Fibroblast of pulmonary artery (primary cell): ENCODE data around the gene SCG2.
A peak's percentile ranks its signal among the peaks of the same experiment; 100 is the strongest.

Experiments used
- DNase-seq: peaks from one replicate; pipeline ENCODE4 v3.0.0-alpha.2; 2010; ENCODE audit warnings: low read depth
- H3K4me3 ChIP-seq: replicated peaks from 2 replicates; pipeline ENCODE4 v1.5.1; 2011; ENCODE audit warnings: low read depth, mild to moderate bottlenecking, control low read depth, low read length, moderate library complexity
- TF ChIP-seq, protein P1 (sequence below): IDR thresholded peaks from 2 replicates; pipeline ENCODE4 v1.5.1; 2011; ENCODE audit warnings: mild to moderate bottlenecking, control low read depth, low read length, inconsistent platforms; ENCODE audit errors: missing control alignments

The SCG2 gene

DNA sequence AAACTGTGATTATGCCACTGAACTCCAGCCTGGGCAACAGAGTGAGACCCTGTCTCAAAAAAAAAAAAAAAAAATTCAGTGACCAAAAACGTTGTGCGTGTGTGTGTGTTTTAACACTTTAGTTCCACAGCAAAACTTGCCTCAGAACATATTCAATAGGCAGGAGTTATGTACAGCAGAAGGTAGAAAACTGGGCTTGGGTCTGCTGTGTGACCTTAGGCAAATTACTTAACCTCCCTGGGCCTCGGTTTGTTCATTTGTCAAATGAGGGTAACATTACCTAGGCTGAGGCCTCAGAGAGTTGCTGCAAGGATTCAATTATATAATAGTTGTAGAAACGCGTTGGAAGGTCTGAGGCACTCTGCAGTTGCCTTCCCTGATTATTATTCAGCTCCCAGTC is 10.3 kb upstream of the SCG2 start:
- DNase-seq, result no peak
- TF ChIP-seq, protein P1, sequence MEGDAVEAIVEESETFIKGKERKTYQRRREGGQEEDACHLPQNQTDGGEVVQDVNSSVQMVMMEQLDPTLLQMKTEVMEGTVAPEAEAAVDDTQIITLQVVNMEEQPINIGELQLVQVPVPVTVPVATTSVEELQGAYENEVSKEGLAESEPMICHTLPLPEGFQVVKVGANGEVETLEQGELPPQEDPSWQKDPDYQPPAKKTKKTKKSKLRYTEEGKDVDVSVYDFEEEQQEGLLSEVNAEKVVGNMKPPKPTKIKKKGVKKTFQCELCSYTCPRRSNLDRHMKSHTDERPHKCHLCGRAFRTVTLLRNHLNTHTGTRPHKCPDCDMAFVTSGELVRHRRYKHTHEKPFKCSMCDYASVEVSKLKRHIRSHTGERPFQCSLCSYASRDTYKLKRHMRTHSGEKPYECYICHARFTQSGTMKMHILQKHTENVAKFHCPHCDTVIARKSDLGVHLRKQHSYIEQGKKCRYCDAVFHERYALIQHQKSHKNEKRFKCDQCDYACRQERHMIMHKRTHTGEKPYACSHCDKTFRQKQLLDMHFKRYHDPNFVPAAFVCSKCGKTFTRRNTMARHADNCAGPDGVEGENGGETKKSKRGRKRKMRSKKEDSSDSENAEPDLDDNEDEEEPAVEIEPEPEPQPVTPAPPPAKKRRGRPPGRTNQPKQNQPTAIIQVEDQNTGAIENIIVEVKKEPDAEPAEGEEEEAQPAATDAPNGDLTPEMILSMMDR, result no peak
- H3K4me3 ChIP-seq, result peak overlapping the region; percentile 50

DNA sequence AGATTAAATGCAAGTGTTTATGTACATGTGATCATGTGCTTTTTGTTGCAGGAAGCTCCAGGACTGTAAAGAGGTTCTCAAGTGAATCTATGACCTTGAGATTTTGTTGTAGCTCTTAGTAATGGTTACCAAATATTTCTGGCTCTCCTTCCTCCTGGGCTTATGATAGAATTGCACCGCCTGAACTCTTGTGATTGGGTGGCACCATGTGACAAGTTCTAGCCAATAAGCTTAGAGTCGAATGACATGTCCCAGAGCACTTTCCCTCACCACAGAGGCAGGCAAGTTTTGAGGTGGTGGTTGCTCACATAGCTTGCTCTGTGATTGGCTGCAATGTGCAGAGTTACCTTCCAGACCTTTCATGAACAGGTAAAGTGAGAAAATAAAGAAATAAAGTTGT is 8.9 kb upstream of the SCG2 start:
- DNase-seq, result no peak
- TF ChIP-seq, protein P1, result no peak
- H3K4me3 ChIP-seq, result no peak overlapping the region

DNA sequence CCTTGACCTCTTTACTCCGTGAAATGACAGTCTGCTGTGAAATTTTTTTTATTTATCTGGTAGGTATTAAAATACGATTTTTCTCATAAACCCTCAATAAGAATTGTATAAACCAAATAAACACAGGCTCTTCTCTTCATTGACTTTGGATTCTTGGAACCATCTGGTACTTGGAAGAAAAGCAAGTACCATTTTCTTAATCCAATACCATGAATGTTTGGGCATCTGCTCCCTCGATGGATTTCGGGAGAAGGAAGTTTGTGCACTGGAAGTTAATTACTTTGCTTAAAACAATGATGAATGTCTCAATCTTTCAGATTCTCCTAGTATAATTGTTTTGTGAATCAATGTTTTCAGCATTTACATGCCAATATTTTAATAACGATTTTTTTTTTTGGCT is 5.3 kb upstream of the SCG2 start:
- no peak overlapping the region for H3K4me3 ChIP-seq
- TF ChIP-seq, protein P1, result no peak
- DNase-seq, result no peak

DNA sequence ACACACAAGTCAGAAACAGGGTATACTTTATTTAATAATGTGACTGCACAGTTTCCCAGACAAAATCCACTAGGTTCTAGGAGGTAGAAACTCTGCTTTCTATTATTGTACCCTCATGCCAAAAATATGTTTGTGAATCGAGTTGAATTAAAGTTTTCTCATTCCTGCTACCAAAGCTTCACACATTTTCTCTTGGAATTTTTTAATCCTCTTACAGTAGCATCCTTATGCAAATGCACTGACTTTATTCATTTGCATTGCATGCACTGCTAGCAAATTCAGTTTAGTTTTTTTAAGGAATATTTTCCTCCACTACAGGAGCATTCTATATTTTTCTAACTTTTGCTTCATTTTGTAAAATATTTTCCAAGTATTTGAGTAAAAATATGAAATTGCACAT is 4.8 kb upstream of the SCG2 start:
- TF ChIP-seq, protein P1, result no peak
- DNase-seq, result no peak

DNA sequence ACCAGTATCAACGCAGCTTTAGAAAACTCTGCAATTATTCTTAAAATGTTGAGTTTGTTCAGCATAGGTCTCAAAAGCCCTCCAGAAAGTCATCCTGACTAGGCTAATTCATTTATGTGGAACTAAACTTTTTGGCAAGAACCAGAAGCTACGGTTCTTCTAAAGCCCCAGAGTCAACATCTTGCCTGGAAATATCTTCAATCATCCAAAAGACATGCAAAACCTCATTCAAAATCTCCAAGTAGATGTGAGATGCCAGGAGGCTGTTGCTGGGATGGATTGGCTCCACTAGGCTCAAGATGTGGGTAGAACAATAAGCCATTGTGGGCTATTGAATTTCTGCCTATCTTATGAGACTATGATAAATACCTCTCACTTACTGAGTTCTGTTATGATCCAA is 2.1 kb upstream of the SCG2 start:
- TF ChIP-seq, protein P1, result no peak
- DNase-seq, result no peak
- no peak overlapping the region for H3K4me3 ChIP-seq

More for the DNA sequence above, 4.8 kb upstream of the SCG2 start:
- H3K4me3 ChIP-seq, result no peak overlapping the region

DNA sequence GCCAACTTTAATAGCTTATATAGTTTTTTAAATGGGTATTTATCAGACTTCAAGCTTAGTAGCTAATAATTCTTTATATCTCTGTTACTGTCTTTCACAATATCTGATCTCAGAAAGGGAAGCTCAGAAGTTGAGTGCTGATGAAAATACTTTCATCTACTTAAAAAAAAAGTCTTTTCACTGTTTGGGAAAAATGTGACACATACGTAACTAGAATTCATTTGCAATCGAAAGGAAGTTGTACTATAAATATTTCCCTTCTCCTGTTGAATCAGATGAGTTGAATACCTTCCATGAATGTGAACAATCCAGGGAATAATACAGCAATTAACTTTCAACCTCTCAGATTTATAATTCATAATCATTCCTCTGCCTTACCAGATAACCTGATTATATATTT is 811 bp upstream of the SCG2 start:
- no peak overlapping the region for H3K4me3 ChIP-seq
- peak; percentile 21 for DNase-seq
- TF ChIP-seq, protein P1, result no peak

DNA sequence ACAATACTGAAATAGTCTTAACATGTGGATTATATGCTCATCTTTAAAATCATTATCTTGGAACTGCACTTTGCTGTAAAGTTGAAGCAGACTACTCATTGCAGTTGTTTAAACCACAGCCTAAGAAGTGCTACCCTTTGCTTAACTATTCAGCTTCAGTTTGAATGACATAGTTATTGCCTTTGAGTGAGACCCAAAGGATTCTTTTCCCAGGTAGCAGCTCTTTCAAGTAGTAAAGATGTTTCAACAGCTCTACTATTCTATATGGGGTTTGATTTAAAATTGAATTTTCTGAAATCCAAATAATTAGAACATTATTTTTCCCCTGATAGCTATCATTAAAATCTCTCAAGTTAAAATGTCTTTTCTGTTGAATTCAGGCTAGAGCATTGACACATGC is 1.1 kb downstream of the SCG2 start:
- no peak for DNase-seq
- no peak overlapping the region for H3K4me3 ChIP-seq
- TF ChIP-seq, protein P1, result no peak
